Measurements from ENCODE around the gene TGOLN2.

The TGOLN2 gene

GRCh38 chr2:85303780-85304531 is 23.8 kb downstream of the TGOLN2 start:
- DNase-seq: no peak

DNA sequence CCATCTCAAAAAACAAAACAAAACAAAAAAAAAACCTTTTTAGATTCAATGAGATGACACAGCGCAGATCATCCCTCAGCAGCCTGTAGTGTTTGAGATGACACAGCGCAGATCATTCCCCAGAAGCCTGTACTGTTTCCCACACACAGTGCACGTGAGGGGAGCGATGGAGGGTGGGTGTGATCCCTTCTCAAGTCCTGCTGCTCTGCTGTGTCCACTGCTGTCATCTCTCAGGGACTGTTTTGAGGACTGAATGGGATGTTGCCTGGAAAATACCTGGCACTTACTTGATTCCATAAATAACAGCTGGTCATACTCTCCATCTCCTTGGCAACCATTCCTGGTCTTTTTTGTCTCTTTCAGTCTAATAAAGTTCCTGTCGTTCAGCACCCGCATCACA is 25.7 kb downstream of the TGOLN2 start:
- DNase-seq: no peak

GRCh38 chr2:85291425-85292023 is 36.3 kb downstream of the TGOLN2 start:
- DNase-seq: no peak

DNA sequence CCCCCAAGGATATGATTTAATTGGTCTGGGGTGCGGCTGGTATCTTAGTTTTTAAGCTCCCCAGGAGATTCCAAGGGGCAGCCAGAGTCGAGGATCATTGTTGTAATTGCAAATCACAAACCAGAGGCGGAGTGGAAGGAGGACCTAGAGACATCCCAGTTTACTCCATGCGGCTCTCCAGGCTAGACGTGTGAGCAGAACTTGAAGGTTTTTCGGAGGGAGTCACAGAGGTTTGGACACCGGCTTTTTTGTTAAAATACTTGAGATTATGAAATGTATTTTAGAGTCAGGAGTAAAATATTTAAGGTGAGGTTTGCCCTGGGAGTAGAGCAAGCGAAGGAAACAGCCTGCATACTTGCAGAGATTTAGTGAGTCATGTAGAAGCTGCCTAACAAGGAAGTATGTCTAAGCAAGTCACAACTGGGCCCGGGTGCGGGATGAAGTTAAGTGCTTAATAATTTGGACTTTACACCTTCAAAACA is 39.5 kb downstream of the TGOLN2 start:
- no peak for DNase-seq

DNA sequence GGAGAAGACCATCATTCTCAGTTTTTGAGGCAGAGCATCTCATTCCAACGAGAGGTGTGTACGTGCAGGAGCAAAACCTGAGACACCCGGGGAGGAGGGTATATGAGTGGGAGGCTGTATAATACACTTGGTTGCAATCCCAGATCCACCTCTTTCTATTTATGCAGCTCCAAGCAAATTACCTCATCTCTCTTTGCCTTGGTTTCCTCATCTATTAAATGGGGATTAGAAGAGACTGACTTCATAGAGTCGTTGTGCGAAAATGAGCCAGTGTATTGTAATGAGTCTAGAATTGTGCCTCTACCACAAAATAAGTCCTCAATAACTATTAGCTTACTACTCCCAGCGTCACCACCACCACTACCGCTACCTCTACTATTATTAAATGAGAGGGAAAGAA is 40.1 kb downstream of the TGOLN2 start:
- DNase-seq: no peak

DNA sequence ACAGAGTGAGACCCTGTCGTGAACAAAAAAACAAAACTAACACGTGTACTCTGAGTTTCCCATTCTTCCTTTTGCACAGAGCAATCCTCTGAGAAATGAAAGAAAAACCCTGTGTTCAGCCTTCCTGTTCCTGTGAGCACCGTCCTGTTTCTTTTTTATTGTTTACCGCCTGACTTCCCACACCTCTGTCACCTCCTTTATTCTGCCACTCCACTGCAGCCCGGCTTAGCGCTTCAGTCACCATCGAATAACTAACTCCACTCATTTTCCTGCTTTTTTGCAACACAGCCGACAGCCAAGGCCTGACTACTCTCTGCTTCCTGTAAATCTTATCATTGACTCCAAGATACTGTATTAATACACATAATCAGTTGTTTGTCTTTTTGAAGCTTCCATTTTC is 40.9 kb downstream of the TGOLN2 start:
- no peak for DNase-seq

- DNase-seq: no peak
Observed at GRCh38 chr2:85283641-85284040, 44.1 kb downstream of the TGOLN2 start.

DNA sequence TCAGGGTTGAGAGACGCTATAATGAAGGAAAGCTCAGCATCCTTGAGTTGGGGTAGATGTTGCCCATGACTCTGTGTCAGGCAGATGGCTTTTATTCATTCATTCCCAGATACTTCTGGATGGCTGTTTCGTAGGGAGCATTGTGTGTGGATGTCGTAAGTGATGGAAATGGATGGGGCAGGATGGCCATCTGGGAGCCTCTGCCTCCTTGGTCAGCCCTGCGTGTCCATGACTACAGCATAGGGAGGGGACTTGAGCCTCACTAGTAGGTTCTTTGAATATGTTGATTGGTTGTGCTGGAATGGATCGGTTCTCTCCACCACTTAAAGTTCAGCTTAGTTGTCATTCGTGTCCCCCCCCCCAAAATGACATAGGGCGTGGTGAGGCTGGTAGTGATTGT is 44.9 kb downstream of the TGOLN2 start:
- DNase-seq: no peak

- DNase-seq: no peak
Observed at GRCh38 chr2:85281553-85281952, 46.2 kb downstream of the TGOLN2 start.

- no peak for DNase-seq
Observed at GRCh38 chr2:85278361-85278760, 49.4 kb downstream of the TGOLN2 start.

GRCh38 chr2:85277416-85278158 is 50.2 kb downstream of the TGOLN2 start:
- DNase-seq: no peak

DNA sequence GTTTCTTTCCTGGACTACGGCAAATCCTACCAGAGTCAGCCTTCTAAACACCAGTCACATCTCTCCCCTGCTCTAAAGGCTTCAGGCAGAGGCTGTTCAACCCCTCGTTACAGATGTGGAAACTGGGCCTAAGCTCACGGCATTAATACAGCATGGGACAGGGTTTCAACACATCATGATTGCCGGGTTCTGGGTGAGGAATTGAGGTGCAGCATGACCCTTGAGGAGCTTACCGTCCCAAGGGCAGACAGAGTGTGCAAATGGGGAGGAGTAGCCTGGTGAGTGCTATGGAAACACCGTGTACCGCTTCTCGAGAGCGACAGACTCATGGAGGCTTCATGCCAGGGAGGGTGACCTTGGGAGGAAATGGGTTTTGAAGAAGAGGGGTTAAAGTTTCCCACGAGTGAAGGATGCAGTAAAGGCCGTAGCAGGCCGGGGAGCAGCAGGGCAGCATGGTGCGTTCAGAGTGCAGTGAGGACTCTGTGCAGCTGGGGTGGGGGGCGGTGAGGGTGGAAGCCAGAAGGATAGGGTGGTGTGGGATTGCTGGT is 51.1 kb downstream of the TGOLN2 start:
- DNase-seq: no peak

DNA sequence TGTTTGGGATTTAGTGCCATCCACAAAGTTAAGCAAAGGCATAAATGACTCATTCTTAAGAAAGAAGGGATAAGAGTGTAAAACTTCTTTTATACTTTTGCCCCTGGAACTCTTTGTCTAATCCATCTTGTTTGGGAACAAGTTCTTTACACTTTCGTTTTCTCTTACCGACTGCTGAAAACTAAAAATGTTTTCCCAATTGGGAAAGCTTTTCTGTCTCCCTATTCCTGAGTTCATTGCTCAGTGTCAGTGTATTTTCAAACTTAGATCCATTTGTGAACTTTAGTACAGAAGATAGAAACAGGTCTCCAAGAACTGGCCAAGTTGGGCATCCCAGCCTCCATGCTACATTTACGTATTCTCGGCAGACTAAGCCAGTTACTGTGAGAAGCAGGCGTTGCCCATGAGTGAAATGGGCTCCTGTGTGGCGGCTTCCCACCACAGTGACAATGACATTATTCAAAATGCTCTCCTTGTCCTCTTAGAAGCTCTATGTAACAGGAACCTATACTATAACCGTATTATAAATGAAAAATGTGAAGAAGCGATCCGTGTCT is 51.7 kb downstream of the TGOLN2 start:
- no peak for DNase-seq

DNA sequence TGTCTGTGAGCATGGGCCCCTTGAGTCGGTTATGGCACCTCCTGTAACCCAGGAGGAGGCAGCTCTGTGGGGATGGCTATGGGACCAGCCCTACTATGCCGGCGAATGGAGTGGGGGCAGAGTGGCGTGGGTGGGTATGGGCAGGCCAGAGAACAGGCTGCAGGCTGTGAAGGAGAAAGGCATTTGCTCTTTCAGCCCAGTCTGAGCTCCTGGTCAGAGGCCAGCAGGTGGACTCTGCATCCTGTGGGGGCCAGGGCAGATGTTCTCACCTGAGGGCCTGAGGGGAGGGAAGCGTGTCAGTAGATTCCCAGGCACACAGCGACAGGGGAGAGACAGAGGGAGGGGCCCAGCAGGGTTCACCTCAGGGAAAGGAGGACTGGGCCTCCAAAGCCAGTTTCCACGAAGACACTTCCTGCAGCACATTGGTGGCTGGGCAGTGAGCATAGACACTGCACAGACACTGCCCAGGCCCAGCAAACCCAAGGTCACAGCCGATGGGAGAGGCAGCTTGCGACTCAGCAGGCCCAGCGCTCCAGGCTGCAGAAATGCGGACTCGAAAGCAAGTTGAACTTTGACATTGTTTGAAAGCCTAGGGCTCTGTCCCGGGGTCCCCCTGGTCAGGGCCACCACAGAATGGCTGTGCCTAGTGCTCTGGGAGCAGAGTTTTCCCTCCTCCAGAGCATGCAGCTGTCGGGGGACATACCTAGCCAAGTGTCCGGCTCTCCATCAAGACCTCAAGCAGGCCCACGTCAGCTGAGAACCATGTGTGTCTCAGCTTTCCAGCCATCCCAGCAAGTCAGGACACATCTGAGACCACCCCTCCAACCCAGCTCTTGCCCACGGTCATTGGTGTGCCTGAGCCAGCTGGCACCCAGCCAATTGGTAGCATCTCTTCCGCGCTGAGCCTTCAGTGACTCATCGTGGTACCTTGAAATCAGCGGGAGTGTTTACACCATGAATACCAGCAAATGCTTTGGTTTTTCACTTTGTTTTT is 53.8 kb downstream of the TGOLN2 start:
- no peak for DNase-seq

DNA sequence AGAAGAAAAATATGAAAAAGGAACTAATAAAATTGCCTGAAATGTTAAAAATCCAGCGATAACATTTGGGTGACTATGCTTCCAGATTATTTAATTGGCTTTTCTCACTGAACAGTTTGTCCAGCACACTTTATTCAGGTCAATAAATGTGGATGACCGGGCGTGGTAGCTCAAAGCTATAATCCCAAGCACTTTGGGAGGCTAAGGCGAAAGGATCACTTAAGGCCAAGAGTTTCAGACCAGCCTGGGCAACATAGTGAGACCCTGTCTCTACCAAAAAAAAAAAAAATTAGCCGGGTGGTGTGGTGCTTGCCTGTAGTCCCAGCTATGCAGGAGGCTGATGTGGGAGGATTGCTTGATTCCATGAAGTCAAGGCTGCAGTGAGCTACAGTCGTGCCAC is 55.4 kb downstream of the TGOLN2 start:
- DNase-seq: no peak

- no peak for DNase-seq
Observed at GRCh38 chr2:85269959-85270358, 57.8 kb downstream of the TGOLN2 start.
